Prostate gland (tissue), 2 donors: Measurements from ENCODE around the gene PTK6. TPM values are rescaled to one million over a fixed set of nuclear protein-coding genes. Genes with fewer than 3 reads are reported as not detected.

ENCODE experiments used
- DNase-seq: peaks from one replicate; pipeline ENCODE4 v3.0.0-alpha.2; 2019; ENCODE audit warnings: low spot score
- H3K27ac ChIP-seq, 2 donors: fragments of 200-600 bp; sonication (generic); 2 replicates each; pipeline ENCODE4 v1.5.1; 2017 to 2019
- H3K27me3 ChIP-seq: fragments of 200-600 bp; sonication (generic); replicated peaks from 2 replicates; pipeline ENCODE4 v1.5.1; 2019; ENCODE audit not compliant: insufficient read depth
- H3K36me3 ChIP-seq, 2 donors: fragments of 200-600 bp; sonication (generic); 1 replicate in 1 of 2; 2 replicates in 1 of 2; pipeline versions ENCODE4 v1.5.1 to v1.8.1; 2017 to 2019
- H3K4me1 ChIP-seq: fragments of 200-600 bp; sonication (generic); replicated peaks from 2 replicates; pipeline ENCODE4 v1.5.1; 2019
- H3K4me3 ChIP-seq, 2 donors: fragments of 200-600 bp; sonication (generic); 2 replicates each; pipeline ENCODE4 v1.5.1; 2017 to 2019
- H3K9me3 ChIP-seq: fragments of 200-600 bp; sonication (generic); 2 replicates; pipeline ENCODE4 v1.5.1; 2017
- CTCF ChIP-seq, 4 experiments: fragments of 200-600 bp in 2 of 4; fragments of 450-650 bp in 2 of 4; sonication (generic) in 2 of 4; IDR thresholded peaks; 1 replicate in 3 of 4; 2 replicates in 1 of 4; pipeline ENCODE4 v1.5.1; 2016 to 2019; ENCODE audit warnings: antibody characterized with exemption in 4 of 4, mild to moderate bottlenecking in 2 of 4, moderate library complexity in 2 of 4
- POLR2A ChIP-seq: fragments of 450-650 bp; IDR thresholded peaks from one replicate; pipeline ENCODE4 v1.6.1; 2016; ENCODE audit warnings: antibody characterized with exemption, mild to moderate bottlenecking
- POLR2AphosphoS5 ChIP-seq: sonication (generic); formaldehyde crosslinking; IDR thresholded peaks from one replicate; pipeline ENCODE4 v1.6.1; 2017; ENCODE audit warnings: antibody characterized with exemption
- WGBS: methylation state at CpG from one replicate; pipeline ENCODE4 v1.1.5; 2018; 5-methylcytosine and 5-hydroxymethylcytosine counted together
- intact Hi-C: fragments of 100-400 bp; cut with DNase I; formaldehyde crosslinking; loops from one replicate; pipeline ENCODE4 v1.14.2; 2022
- total RNA-seq, 2 donors: library from RNA; depleted of rRNA; stranded (reverse); fragments of >200 nt; gene quantifications; one replicate each; pipeline ENCODE4 v1.1.0, GENCODE V29; 2016

PTK6 gene
- total RNA-seq, 2 donors from 2014 or later = 0.77 to 1.1 TPM

- TF ChIP-seq POLR2A (no peak), POLR2AphosphoS5 (no peak), CTCF (IDR thresholded peaks at IDR 0.05) (no peak)
- Histone ChIP-seq H3K27ac (no peak overlapping the region), H3K27me3 (peaks cover 4% of the 10 kb centered on the region), H3K9me3 (no peaks in the 10 kb centered on the region), H3K4me1 (no peaks in the 10 kb centered on the region), H3K36me3 (no peaks in the 10 kb centered on the region), H3K4me3 (no peak overlapping the region)
- intact Hi-C loops = no loop called here
- no peak for DNase-seq
- WGBS = 76% methylated on average over 8 of the region's 8 CpGs
Observed at GRCh38 chr20:63495167-63495720, 41.9 kb downstream of the PTK6 start.

GRCh38 chr20:63494420-63495166, 42.6 kb downstream of the PTK6 start:
- no peak overlapping the region for H3K27ac ChIP-seq
- no peaks in the 10 kb centered on the region for H3K4me1 ChIP-seq
- H3K4me3 ChIP-seq = no peak overlapping the region
- H3K27me3 ChIP-seq = peaks cover 4% of the 10 kb centered on the region
- intact Hi-C loops = no loop called here
- no peak for TF ChIP-seq CTCF (IDR thresholded peaks at IDR 0.05)
- no peak for TF ChIP-seq POLR2AphosphoS5
- TF ChIP-seq POLR2A = no peak
- H3K9me3 ChIP-seq = no peaks in the 10 kb centered on the region
- no peaks in the 10 kb centered on the region for H3K36me3 ChIP-seq
- DNase-seq = no peak
- WGBS = 87% methylated on average over 49 of the region's 51 CpGs

- H3K4me3 ChIP-seq = no peak overlapping the region
- TF ChIP-seq CTCF (IDR thresholded peaks at IDR 0.05) = no peak
- TF ChIP-seq POLR2A = no peak
- no peak for TF ChIP-seq POLR2AphosphoS5
- H3K27me3 ChIP-seq = peaks cover 4% of the 10 kb centered on the region
- H3K27ac ChIP-seq = no peak overlapping the region
- intact Hi-C loops = no loop called here
- no peaks in the 10 kb centered on the region for H3K4me1 ChIP-seq
- DNase-seq = no peak
- no peaks in the 10 kb centered on the region for H3K9me3 ChIP-seq
- WGBS = 86% methylated on average over 7 of the region's 7 CpGs
- H3K36me3 ChIP-seq = no peaks in the 10 kb centered on the region
Observed at GRCh38 chr20:63494084-63494419, 43.1 kb downstream of the PTK6 start.

- no peaks in the 10 kb centered on the region for H3K9me3 ChIP-seq
- intact Hi-C loops = no loop called here
- DNase-seq = no peak
- H3K4me1 ChIP-seq = no peaks in the 10 kb centered on the region
- H3K4me3 ChIP-seq = no peak overlapping the region
- no peak for TF ChIP-seq CTCF (IDR thresholded peaks at IDR 0.05)
- TF ChIP-seq POLR2A = no peak
- no peak for TF ChIP-seq POLR2AphosphoS5
- H3K27me3 ChIP-seq = peaks cover 4% of the 10 kb centered on the region
- no peak overlapping the region for H3K27ac ChIP-seq
- no peaks in the 10 kb centered on the region for H3K36me3 ChIP-seq
- WGBS = 66% methylated on average over 13 of the region's 13 CpGs
Observed at GRCh38 chr20:63493563-63494020, 43.6 kb downstream of the PTK6 start.

GRCh38 chr20:63492982-63493381, 44.2 kb downstream of the PTK6 start:
- DNase-seq = no peak
- Histone ChIP-seq H3K4me1 (no peaks in the 10 kb centered on the region), H3K9me3 (no peaks in the 10 kb centered on the region), H3K27me3 (peaks cover 4% of the 10 kb centered on the region), H3K36me3 (no peaks in the 10 kb centered on the region), H3K4me3 (no peak overlapping the region), H3K27ac (no peak overlapping the region)
- 96% methylated on average over 14 of the region's 14 CpGs for WGBS
- intact Hi-C loops = no loop called here
- TF ChIP-seq POLR2A (no peak), POLR2AphosphoS5 (no peak), CTCF (IDR thresholded peaks at IDR 0.05) (no peak)
